GM19372 (cell line): ENCODE data around the gene CIRBP.

Experiments
- ATAC-seq: cut with Tn5 transposase; IDR thresholded peaks from one replicate; pipeline ENCODE4 v1.9.1; 2021; ENCODE audit warnings: mild to moderate bottlenecking, low read depth, moderate library complexity; ENCODE audit not compliant: unreplicated experiment

CIRBP gene

DNA sequence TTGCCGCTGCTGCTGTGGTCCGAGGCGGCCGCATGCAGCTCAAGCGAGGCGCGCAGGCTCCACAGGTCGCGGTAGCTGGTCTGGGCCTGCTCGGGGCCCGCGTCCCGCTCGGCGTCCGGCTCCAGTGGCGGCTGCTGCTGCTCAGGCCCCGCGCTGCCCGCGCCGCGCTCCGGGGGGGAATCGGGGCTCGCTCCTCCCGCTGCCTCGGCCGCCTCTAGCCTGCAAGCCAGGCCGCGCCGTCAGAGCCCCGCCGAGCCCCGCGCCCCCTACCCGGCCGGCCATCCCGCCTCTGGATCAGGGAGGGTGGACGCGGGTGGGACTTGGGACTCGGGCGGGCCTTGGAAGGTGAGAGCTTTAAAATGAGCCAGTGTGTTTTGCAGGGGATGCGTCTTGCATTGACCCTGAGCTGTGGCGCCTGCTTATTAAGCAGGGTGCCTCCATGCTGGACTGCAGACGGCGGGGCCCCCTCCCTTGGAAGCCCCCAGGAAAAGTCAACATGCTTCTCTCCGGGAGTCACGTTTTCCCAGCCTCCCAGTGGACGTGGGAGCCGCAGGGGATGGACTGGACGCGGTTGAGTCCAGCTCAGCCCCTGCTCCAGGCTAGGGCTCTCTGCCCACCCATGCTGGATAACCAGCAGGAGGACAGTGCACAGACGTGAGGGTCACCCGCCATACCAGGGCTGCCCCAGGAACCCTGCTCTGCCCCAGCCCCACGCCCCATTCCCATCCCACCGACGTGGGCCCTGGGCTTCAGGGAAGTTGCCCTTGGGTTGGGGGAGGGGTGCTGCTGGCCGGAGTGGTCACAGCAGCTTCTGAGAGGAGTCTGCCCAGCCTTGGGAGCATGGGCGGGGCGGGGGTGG is 39.0 kb upstream of the CIRBP start:
- ATAC-seq: no peak

DNA sequence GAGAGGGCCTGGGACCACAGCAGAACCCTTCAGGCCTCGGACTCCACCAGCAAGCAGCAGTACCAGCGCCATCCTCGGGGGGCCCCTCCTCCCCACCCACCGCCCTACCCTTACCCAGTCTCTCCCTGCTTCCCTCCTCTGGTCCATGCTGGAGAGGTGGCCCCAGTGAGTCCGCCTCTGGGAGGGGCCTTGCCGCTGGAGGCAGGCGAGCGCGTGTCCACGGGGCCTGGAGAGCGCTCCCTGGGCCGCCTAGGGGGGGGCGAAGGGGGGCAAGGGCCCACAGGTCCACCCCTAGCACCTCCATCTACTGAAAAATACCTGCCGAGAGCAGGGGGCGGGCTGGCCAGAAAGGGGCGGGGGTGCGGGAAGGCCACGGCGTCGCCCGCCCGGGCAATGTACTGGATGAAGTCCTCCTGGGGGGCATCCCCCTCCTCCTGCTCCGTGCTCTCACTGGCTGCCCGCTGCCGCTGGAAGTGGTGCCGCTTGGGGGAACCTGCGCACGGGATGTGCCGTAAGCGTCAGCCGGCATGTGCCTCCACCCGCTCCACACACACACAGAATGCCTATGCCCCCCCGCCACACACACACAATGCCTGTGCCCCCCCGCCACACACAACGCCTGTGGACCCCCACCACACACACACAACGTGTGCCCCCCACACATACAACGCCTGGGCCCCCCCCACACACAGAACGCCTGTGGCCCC is 38.2 kb upstream of the CIRBP start:
- no peak for ATAC-seq

DNA sequence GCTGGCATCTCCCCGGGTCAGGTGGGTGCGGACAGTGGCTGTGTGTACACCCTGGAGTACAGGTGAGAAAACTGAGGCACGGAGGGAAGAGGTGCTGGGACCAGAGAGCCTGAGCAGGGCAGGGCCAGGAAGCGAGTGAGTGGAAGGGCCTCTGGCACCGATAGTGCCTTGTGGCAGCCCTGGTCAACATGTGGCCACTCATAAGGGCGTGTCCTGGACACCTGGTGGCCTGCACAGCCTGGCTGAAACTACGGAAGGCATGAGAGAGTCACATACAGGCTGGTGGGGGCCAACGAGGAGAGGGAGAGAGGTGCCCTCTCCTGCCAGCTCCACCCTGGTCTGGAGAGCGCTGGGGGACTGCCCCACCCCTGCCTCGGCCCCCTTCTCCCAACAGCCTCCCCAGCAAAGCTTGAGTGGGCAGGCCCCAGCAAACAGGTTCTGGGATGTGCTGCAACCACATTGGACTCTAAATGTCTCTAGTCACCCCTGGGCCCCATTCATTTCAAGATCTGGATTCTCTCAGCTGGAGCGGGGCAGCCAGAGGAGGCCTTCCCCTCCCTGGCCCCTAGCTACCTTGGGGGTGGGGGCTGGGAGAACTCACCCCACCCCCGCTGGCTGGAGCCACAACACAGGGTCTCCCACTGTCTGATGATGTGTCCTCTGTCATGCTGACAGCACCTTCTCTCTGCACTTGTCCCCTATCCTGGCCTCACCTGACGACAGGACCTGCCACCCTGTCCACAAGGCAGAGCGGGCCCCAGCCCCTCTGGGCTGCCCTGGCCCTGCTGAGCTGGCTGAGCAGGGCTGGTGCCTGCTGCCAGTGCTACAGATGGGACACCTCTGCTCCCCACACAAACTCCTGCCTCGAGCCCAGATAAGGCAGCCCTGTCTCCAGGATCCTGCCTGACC is 37.1 kb upstream of the CIRBP start:
- no peak for ATAC-seq

DNA sequence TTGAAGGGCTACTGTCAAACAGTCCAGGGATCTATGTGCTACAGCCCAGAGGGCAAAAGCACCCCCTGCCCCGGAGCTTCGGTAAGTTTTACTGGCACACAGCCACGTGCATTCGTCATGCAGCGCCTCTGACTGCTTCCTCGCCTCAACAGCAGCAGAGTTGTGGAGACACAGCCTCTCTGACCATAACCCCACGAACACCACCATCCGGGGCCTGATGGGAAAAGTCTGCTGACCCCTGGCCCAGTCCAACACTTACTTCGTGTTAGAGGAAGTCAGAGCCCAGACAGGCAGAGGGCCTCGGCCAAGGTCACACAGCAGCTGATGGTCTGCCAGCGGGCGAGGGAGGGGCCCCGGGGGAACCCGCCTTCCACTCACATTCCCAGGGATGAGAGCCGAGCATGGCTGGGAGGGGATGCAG is 36.5 kb upstream of the CIRBP start:
- no peak for ATAC-seq

DNA sequence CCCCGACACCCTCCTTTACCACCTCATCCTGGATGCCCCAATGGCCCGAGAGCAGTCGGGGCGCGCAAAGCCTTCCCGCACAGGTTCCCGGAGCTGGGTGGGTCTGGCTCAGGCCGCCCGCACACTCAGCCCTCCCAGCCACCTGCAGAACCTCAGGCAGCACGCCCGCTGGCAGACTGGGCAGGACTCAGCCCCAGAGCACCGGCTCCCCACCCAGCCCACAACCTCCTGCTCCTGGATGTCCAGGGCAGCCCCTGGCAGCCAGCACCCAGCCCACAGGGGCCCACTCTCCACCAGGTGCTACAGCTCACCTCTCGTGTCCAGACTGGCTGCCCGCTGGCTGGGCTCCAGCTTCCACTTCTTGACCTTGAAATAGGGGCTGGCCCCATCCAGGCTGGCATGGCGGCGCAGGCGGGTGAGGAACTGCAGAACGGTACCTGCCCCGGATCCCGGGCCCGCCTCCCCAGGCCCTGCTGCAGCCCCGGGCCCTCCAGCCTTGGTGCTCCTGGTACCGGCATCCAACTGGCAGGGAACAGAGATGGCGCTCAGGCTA is 35.9 kb upstream of the CIRBP start:
- no peak for ATAC-seq

DNA sequence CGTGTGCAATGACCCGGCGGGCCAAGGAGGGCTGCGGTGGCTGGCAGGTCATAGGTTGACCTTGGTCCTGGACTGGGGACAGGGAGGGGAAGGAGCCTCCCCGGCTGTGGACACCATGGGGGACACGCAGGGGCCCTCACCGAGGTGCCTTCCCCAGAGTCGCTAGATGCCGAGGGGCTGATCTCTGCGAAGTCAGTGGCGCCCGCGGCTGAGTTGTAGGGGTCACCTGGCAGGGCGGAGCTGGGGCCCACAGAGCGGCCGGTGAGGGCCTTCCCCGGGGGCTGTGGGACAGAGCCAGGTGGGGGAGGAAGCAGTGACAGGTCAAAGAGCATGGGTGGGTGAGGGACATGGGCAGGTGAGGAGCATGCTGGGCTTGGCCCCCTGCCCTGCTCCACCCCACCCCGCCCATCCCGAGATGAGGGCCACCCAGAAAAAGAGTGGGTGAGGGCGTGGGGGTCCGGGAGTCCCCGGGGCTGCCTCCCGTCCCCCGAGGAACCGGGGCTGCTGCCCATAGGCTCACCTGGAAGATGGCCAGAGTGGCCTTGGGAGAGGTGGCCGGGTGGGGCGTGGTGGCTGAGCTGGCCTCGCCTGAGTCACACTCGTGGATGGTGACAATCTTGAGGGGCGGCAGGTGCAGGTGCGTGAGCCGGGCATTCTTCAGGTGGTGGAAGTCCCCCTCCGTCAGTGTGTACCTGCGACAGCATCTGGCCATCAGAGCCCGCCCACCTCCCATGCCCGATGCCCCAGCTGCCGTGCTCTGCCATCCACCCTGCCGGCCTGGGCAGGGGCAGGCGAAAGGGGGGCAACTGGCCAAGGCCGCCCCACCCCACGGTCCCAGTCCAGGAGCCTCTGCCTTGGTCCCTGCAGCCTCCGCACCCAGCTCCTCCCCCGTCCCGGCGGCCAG is 34.8 kb upstream of the CIRBP start:
- ATAC-seq: no peak

DNA sequence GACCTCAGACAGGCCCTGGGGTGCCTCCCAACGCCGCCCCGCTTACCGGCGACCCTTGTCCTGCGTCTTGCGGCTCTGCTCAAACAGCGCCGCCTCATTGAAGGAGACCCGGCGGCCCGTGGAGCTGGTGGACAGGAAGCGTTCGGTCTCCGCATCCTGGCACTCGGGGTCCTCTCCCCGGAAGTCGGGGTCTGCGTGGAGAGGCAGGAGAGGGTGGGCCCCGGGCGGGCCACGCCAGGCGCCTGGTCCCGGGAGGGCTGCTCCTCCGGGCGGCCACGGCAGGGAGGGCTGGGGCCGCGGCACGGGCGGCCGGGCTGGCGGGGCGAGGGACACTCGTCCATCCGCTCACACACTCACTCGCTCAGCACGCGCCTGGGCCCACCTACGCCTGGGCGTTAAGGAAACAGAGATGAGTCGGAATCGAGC is 34.2 kb upstream of the CIRBP start:
- ATAC-seq: no peak

DNA sequence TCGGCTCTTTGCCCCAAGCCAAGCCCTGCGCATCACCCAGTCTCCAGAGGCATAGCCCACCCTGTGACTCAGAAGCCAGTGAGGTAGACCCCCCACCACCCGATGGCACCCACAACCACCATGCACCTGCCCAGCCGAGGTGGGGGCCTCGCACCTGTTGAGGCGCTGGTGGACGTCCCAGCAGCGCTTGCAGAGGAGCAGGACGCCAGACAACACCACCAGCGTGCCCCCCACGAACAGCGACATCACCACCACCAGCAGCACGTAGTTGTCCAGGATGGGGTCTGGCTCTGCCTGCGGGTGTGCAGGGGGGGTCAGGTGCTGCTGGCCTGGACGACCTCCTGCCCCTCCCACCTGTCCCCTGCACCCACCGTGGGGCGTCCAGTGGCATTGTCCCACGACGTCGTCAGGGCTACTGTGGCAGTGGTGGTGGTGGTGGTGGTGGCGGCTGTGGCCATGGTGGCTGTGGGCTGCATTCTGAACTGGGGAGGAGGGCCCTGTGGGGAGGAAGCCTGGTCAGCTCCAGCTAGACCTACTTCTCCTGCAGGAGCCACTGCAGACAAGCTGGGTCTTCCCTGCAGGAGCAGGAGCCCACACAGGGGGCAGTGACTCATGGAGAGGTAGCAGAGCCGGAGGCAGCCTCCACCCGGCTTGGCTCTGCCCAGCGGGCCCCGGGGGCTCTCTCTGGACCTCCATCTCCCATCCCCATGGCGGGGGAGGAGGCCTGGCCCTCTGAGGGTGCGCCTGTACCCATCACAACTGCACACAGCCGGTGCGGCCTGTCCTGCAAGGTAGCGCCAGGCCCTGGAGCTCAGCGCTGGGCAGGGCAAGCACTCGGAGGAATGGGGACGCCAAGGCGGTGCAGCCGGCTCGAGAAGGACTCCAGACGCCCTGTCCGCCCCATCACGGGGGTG is 33.2 kb upstream of the CIRBP start:
- ATAC-seq: no peak

DNA sequence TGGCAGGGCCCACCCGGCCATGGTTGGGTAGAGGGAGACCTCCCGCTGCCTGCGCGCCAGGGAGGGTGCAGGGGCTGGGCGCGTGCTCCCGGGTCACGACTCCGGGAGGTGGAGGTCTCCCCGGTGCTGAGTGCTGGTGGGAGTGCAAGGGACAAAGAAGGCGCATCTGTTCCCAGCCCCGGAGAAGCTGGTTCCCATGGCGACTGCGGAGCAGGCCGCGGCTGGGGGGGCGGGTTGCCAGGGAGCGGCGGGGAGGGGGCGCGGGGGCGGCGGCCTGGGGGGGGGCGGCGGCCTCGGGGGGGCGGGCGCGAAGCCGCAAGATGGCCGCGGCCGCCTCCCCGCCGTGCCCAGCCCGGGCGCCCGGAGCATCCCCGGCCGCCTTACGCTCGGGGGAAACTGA is 32.6 kb upstream of the CIRBP start:
- ATAC-seq: no peak

DNA sequence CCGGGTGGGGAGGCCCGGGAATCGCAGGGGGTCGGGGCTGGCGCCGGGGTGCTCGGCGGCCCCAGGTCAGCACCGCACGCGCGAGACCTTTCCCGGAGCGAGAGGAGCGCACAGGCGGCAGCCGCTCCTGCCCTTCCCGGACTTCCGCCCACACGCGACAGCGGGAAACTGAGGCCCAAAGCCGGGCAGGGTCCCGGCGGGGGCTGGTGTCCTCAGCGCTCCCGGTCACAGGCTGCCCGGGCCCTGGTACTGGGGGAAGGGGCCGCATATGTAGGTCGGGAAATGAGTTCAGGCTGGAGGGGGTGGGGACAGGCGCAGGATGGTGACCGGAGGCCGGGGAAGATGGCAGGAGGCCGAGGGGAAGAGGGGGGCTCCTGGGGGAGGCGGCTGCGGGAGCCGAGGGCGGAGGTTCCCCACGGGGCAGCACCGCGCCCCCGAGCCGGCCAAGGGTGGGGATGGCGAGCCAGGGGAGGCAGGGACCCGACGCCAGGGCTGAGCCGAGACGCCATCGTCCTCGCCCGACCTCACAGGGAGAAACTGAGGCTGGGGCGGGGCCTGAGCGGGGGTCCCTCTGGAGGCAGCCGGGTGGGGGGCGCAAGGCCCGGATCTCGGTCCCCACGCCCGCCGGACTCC is 32.0 kb upstream of the CIRBP start:
- no peak for ATAC-seq

DNA sequence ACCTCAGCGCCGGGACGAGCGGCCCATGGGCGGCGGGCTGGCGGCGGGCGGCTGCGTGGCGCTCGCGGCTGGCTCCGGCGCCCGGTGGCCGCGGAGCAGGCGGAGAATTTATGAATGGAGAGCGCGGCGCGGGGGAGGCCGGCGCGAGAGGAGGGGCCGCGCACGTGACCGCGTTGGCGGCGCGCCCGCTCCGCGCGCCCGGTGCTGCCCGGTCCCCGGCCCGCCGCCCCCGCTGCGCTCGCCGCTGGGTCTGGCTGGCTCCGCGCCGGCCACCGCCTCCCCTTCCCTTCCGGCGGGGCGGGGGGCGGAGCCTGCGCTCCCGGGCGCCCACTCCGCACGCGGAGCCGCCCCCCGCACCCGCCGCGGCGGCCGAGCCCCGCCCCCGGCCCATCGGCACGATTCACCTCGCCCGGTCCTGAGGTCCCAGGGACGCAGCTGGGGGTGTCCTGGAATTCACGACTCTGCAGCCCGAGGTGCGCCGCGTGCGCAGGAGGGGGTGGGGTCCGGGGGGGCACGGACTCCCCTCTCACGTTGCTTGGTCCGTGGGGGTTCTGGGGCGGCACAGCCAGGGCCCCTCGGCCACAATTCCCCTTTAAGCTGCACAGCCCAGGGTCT is 31.3 kb upstream of the CIRBP start, which contains the start of gene CBARP:
TSS of gene CBARP (minus strand) at position 252 of the 615 bp plus-strand sequence. CDS start 1,905 bp downstream, outside the sequence.
- no peak for ATAC-seq

DNA sequence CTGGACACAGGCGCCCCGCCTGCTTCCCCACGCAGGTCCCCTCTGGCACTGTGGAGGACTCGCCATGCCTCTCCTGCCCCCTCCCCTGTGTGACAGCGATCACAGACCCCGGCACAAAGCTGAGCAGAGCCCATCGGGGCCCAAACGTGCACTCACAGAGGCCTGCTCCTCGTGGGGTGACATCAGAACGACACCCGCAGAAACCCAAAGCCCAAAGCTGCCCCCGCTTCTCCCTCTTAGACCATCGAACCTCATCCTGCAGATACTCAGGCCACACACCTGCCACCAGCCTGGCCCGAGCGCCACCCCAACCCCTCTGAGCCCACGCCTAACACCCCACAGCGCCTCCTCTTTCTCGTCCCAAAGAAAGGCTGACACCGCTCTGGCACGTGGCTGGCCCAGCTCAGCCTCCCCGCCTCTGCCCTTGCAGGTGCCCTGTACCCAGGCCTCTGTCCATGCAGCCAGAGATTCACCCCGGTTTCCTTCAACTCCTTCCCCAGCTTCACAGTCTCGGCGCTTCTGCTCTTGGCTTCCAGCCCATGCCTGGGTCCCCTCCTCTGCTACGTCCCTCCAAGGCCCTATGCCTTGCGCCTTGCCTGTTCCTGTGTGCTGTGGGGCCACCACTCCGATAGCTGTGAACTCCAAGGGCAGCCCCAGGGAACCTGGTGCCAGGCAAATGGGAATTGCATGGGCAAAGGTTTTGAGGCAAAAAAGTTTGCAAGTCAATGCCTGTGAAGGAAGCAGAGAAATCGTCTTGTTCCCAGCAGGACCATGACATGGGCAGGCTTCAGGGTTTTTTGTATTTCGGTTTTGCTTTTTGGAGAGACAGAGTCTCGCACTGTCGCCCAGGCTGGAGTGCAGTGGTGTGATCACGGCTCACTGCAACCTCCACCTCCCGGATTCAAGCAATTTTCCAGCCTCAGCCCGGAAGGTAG is 30.5 kb upstream of the CIRBP start:
- ATAC-seq: no peak

DNA sequence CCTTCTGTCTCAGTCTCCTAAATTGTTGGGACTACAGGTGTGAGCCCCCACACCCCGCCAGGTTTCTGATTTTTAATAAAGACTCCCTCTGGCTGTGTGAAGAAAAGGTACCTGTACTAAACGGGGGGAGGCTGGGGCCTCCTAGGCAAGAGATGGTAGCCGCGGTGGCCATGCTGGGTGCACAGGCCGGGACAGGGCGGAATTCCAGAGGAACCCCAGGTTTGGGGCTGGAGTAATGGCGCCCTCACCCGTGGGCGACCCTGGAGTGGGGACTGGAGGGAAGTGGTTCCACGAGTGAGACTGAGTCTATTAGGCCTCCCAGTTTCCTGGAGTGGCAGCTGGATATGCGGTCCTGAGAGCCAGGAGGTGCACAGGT is 29.7 kb upstream of the CIRBP start:
- no peak for ATAC-seq

DNA sequence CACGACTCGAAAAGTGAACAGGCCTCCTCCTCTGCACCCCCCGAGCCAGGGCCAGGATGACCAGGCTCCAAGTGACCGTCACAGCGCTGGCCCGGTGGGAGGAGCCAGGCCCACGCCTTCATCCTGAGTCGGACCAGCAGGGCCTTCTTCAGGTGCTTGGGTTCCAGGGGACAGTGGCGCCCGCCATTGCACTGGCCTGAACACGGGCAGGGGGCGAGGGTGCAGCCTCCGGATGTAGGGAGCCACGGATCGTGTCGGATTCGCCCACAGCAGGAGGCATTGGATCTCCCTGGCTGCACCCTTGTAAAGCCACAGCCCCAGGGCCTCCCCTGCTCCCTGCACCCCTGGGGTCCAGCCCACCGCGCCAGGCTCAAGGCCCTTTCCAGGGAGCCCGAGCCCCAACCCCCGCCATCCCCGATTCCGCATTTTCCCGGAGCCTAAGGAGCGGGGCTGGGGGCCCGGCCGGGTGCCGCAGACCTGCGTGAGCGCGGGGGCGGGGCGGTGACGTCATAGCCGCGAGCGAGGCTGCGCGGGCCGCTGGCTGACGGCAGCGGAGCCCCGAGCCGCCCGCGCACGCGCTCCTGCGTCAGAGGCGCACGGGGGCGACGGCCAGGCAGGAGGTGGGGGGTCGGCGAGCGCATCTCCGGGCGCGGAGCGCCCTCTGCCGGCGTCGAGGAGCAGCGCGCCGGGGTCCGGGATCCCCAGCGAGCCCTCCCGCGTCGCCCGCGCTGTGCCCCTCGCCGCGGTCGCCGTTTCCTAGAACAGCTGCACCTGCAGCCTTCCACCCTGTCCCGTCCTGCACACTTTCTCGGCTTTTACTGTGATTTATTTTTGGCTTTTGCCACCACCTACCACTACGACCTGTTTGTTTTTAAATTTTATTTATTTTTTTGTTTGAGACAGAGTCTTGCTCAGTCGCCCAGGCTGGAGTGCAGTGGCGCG is 29.1 kb upstream of the CIRBP start:
- ATAC-seq: peak; percentile 47

DNA sequence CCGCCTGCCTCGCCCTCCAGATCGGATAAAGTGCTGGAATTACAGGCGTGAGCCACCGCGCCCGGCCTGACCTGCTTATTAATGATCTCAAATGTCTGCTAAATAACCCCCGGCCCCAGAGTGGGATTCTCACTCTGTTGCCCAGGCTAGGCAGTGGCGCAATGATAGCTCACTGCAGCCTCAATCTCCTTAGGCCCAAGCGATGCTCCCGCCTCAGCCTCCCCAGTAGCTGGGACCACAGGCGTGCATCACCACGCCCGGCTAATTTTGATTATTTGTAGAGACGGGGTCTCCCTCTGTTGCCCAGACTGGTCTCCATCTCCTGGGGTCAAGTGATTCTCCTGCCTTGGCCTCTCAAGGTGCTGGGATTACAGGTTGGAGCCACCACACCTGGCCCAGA is 28.2 kb upstream of the CIRBP start:
- no peak for ATAC-seq
